Coronary artery (tissue), 2 donors: Measurements from ENCODE around the gene VSIR.

Experiments
- DNase-seq: peaks from one replicate; pipeline ENCODE4 v3.0.0-alpha.2; 2017; ENCODE audit warnings: low spot score
- H3K27ac ChIP-seq, 2 donors: fragments of 200-600 bp; sonication (generic); one replicate each; pipeline ENCODE4 v1.5.1; 2016 to 2019
- H3K4me3 ChIP-seq: fragments of 200-600 bp; sonication (generic); 2 replicates; pipeline ENCODE4 v1.5.1; 2016; ENCODE audit warnings: mild to moderate bottlenecking, moderate library complexity
- CTCF ChIP-seq: fragments of 200-600 bp; sonication (generic); IDR thresholded peaks from one replicate; pipeline ENCODE4 v1.5.1; 2019; ENCODE audit warnings: antibody characterized with exemption

VSIR gene

GRCh38 chr10:71805776-71806703 lies 32.7 kb upstream of the VSIR start:
- no peak for TF ChIP-seq CTCF
- H3K27ac ChIP-seq: no peak overlapping the region
- no peak overlapping the region for H3K4me3 ChIP-seq
- no peak for DNase-seq

GRCh38 chr10:71804077-71804476 lies 30.8 kb upstream of the VSIR start:
- no peak overlapping the region for H3K4me3 ChIP-seq
- DNase-seq: no peak
- H3K27ac ChIP-seq: no peak overlapping the region
- TF ChIP-seq CTCF: no peak

- no peak overlapping the region for H3K27ac ChIP-seq
- H3K4me3 ChIP-seq: no peak overlapping the region
- no peak for TF ChIP-seq CTCF
- DNase-seq: no peak
Measured at GRCh38 chr10:71802715-71803488, 29.6 kb upstream of the VSIR start.

GRCh38 chr10:71802235-71802634 lies 28.9 kb upstream of the VSIR start:
- Histone ChIP-seq H3K27ac (no peak overlapping the region), H3K4me3 (no peak overlapping the region)
- TF ChIP-seq CTCF: no peak
- no peak for DNase-seq

GRCh38 chr10:71801361-71801760 lies 28.0 kb upstream of the VSIR start:
- TF ChIP-seq CTCF: no peak
- no peak overlapping the region for H3K27ac ChIP-seq
- no peak for DNase-seq
- H3K4me3 ChIP-seq: no peak overlapping the region

- H3K27ac ChIP-seq: no peak overlapping the region
- TF ChIP-seq CTCF: no peak
- DNase-seq: no peak
- H3K4me3 ChIP-seq: no peak overlapping the region
Measured at GRCh38 chr10:71799608-71800453, 26.5 kb upstream of the VSIR start.
